Liver (tissue), 3 donors: Measurements from ENCODE around the gene HPN.

Experiments
- CTCF ChIP-seq: fragments of 150-350 bp; IDR thresholded peaks from 2 replicates; pipeline ENCODE4 v1.5.1; 2017; ENCODE audit warnings: improper control_type of control experiment, low read depth, low read length; ENCODE audit not compliant: missing input control
- EGR1 ChIP-seq, 2 donors: IDR thresholded peaks; 2 replicates each; pipeline ENCODE4 v1.6.1; 2016 to 2018; ENCODE audit warnings: antibody characterized with exemption in 2 of 2, low read depth in 2 of 2
- REST ChIP-seq: IDR thresholded peaks from 2 replicates; pipeline ENCODE4 v1.6.1; 2016; ENCODE audit warnings: antibody characterized with exemption, mild to moderate bottlenecking
- TF ChIP-seq, protein P1 (sequence below): IDR thresholded peaks from 2 replicates; pipeline ENCODE4 v1.6.1; 2016; ENCODE audit warnings: antibody characterized with exemption
- TF ChIP-seq, protein P2 (sequence below): IDR thresholded peaks from 2 replicates; pipeline ENCODE4 v1.6.1; 2016; ENCODE audit warnings: antibody characterized with exemption
- TF ChIP-seq, protein P3 (sequence below): IDR thresholded peaks from 2 replicates; pipeline ENCODE4 v1.6.1; 2016; ENCODE audit warnings: antibody characterized with exemption
- donor health status: healthy.
- donor health status: healthy.

DNA sequence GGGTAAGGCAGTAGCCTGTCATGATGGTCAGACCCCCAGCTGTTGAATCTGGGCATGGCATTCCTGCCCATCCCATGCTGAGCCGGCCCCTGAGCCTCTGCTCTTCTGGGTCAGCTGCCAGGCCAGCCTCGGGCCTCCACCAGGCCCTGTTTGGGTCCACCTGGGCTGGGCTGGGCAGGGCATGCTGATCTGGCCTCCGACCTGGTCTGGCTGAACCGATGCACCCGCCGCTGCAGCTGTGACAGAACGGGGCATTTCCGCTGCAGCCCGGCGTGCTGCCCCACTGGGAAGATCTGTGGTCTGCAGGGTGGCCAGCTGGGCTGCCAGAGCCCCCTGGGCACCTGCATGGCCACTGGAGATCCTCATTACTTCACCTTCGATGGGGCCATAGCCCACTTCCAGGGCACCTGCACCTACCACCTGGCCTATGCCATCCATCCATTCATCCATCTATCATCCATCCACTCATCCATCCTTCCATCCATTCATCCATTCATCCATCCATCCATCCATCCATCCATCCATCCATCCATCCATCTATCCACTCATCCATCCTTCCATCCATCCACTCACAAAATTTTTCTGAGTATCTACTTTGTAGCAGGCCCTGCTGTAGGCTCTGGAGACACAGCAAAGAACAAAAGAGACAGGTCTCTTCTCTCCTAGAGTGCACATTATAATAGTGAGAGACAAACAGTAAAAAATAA is 52.6 kb downstream of the HPN start:
- no peak for TF ChIP-seq CTCF
- no peak for TF ChIP-seq REST
- TF ChIP-seq, protein P1, sequence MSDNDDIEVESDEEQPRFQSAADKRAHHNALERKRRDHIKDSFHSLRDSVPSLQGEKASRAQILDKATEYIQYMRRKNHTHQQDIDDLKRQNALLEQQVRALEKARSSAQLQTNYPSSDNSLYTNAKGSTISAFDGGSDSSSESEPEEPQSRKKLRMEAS: no peak
- TF ChIP-seq, protein P2, sequence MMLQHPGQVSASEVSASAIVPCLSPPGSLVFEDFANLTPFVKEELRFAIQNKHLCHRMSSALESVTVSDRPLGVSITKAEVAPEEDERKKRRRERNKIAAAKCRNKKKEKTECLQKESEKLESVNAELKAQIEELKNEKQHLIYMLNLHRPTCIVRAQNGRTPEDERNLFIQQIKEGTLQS: no peak
- TF ChIP-seq, protein P3, sequence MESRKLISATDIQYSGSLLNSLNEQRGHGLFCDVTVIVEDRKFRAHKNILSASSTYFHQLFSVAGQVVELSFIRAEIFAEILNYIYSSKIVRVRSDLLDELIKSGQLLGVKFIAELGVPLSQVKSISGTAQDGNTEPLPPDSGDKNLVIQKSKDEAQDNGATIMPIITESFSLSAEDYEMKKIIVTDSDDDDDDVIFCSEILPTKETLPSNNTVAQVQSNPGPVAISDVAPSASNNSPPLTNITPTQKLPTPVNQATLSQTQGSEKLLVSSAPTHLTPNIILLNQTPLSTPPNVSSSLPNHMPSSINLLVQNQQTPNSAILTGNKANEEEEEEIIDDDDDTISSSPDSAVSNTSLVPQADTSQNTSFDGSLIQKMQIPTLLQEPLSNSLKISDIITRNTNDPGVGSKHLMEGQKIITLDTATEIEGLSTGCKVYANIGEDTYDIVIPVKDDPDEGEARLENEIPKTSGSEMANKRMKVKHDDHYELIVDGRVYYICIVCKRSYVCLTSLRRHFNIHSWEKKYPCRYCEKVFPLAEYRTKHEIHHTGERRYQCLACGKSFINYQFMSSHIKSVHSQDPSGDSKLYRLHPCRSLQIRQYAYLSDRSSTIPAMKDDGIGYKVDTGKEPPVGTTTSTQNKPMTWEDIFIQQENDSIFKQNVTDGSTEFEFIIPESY: no peak
- TF ChIP-seq EGR1 (IDR thresholded peaks at IDR 0.05; ENCODE audit: low read depth in 2 of 2): no peak
